H1 (cell line): Measurements from ENCODE around the gene SLC44A1. TPM values are rescaled to one million over a fixed set of nuclear protein-coding genes. Genes with fewer than 3 reads are reported as not detected.

Source experiments
- CTCF ChIA-PET: fragments of 300-600 bp; sonication (Branson Sonifier 250); formaldehyde crosslinking; loops from one replicate; lab custom pipeline; 2021; ENCODE audit not compliant: partially characterized antibody; lab: Charles Lee
- POLR2A ChIA-PET: fragments of 300-600 bp; sonication (Branson Sonifier 250); formaldehyde crosslinking; loops from one replicate; lab custom pipeline; 2021; ENCODE audit warnings: inconsistent platforms; ENCODE audit not compliant: partially characterized antibody; lab: Charles Lee
- DNase-seq, 2 experiments: peaks; one replicate each; pipeline versions ENCODE4 v3.0.0 to v3.0.0-alpha.2; 2010 to 2022; ENCODE audit warnings: low spot score in 2 of 2, low read depth in 1 of 2, mixed read lengths in 1 of 2
- FAIRE-seq: peaks from 2 replicates; lab custom pipeline; 2011; peaks lifted over from hg19 to GRCh38; lab: Jason Lieb, UNC
- H2AFZ ChIP-seq: 2 replicates; pipeline ENCODE4 v1.8.1; 2012; ENCODE audit warnings: low read length, inconsistent platforms
- H2AK5ac ChIP-seq: 2 replicates; pipeline ENCODE4 v1.6.1; 2013; ENCODE audit warnings: low read depth, low read length
- H2BK120ac ChIP-seq: replicated peaks from 2 replicates; pipeline ENCODE3; 2013; ENCODE audit warnings: low read depth, low read length, inconsistent platforms
- H2BK12ac ChIP-seq: 2 replicates; pipeline ENCODE4 v1.6.1; 2013; ENCODE audit warnings: low read depth, low read length
- H2BK15ac ChIP-seq: 2 replicates; pipeline ENCODE4 v1.6.1; 2013; ENCODE audit warnings: low read length
- H2BK20ac ChIP-seq: 2 replicates; pipeline ENCODE4 v1.6.1; 2013; ENCODE audit warnings: low read length
- H2BK5ac ChIP-seq: 2 replicates; pipeline ENCODE4 v1.6.1; 2013; ENCODE audit warnings: low read depth, low read length
- H3K14ac ChIP-seq: 2 replicates; pipeline ENCODE4 v1.6.1; 2013; ENCODE audit warnings: inconsistent platforms; ENCODE audit not compliant: insufficient read length
- H3K18ac ChIP-seq: 2 replicates; pipeline ENCODE4 v1.6.1; 2013; ENCODE audit warnings: low read length; ENCODE audit errors: extremely low read depth
- H3K23ac ChIP-seq: 2 replicates; pipeline ENCODE4 v1.6.1; 2013; ENCODE audit warnings: inconsistent platforms; ENCODE audit not compliant: insufficient read length
- H3K23me2 ChIP-seq: 2 replicates; pipeline ENCODE4 v1.6.1; 2013; ENCODE audit warnings: low read depth, low read length
- H3K27ac ChIP-seq: 2 replicates; pipeline ENCODE4 v1.6.1; 2011; ENCODE audit warnings: low read depth, low read length, inconsistent platforms
- H3K27me3 ChIP-seq, 4 experiments: replicated peaks in 1 of 4; 1 replicate in 1 of 4; 2 replicates in 3 of 4; pipeline versions ENCODE4 v1.6.1 to v1.8.1; 2011 to 2013; ENCODE audit warnings: low read length in 3 of 4, mild to moderate bottlenecking in 3 of 4, inconsistent platforms in 2 of 4, mixed read lengths in 2 of 4, moderate library complexity in 1 of 4; ENCODE audit not compliant: control insufficient read depth in 3 of 4, insufficient read depth in 3 of 4; ENCODE audit errors: extremely low read depth in 1 of 4
- H3K36me3 ChIP-seq, 4 experiments: 2 replicates each; pipeline versions ENCODE4 v1.6.1 to v1.8.1; 2011 to 2013; ENCODE audit warnings: mild to moderate bottlenecking in 4 of 4, low read length in 3 of 4, moderate library complexity in 2 of 4, control low read depth in 1 of 4, inconsistent platforms in 1 of 4; ENCODE audit not compliant: insufficient read depth in 4 of 4, control insufficient read depth in 2 of 4
- H3K4ac ChIP-seq: replicated peaks from 2 replicates; pipeline ENCODE3; 2013; ENCODE audit warnings: low read length, low read depth, mixed read lengths, inconsistent platforms; ENCODE audit not compliant: insufficient read length
- H3K4me1 ChIP-seq, 4 experiments: replicated peaks in 1 of 4; 1 replicate in 1 of 4; 2 replicates in 3 of 4; pipeline versions ENCODE4 v1.6.1 to v1.8.1; 2011 to 2013; ENCODE audit warnings: low read length in 3 of 4, inconsistent platforms in 2 of 4, mixed read lengths in 1 of 4; ENCODE audit not compliant: insufficient read depth in 4 of 4, control insufficient read depth in 3 of 4
- H3K4me2 ChIP-seq, 2 experiments: 2 replicates each; pipeline versions ENCODE4 v1.6.1 to v1.8.1; 2011 to 2013; ENCODE audit warnings: low read depth in 2 of 2, low read length in 2 of 2, control low read depth in 1 of 2, inconsistent platforms in 1 of 2, mild to moderate bottlenecking in 1 of 2; ENCODE audit not compliant: insufficient read depth in 1 of 2
- H3K4me3 ChIP-seq, 4 experiments: fragments of 200-600, 300-600 bp in 1 of 4; sonication (generic), shearing (Covaris generic), sonication (Bioruptor Twin) in 1 of 4; 2 replicates each; pipeline versions ENCODE4 v1.5.1 to v1.8.1; 2011 to 2016; ENCODE audit warnings: low read length in 4 of 4, low read depth in 3 of 4, control low read depth in 2 of 4, inconsistent platforms in 2 of 4, mild to moderate bottlenecking in 2 of 4, mixed read lengths in 1 of 4, moderate library complexity in 1 of 4; ENCODE audit not compliant: insufficient read depth in 2 of 4; ENCODE audit errors: extremely low read depth in 1 of 4
- H3K56ac ChIP-seq: replicated peaks from 2 replicates; pipeline ENCODE3; 2013; ENCODE audit warnings: low read depth, mild to moderate bottlenecking, mixed read lengths, low read length, inconsistent platforms; ENCODE audit not compliant: insufficient read length
- H3K79me1 ChIP-seq: 2 replicates; pipeline ENCODE4 v1.6.1; 2013; ENCODE audit warnings: low read depth, low read length, control low read depth
- H3K79me2 ChIP-seq, 2 experiments: 2 replicates each; pipeline versions ENCODE4 v1.6.1 to v1.8.1; 2012 to 2013; ENCODE audit warnings: low read length in 2 of 2, mild to moderate bottlenecking in 2 of 2, inconsistent platforms in 1 of 2; ENCODE audit not compliant: insufficient read depth in 2 of 2, control insufficient read depth in 1 of 2
- H3K9ac ChIP-seq, 4 experiments: replicated peaks in 1 of 4; 1 replicate in 1 of 4; 2 replicates in 3 of 4; pipeline versions ENCODE4 v1.6.1 to v1.8.1; 2011 to 2013; ENCODE audit warnings: low read depth in 3 of 4, low read length in 3 of 4, control low read depth in 2 of 4, mild to moderate bottlenecking in 2 of 4, moderate library complexity in 2 of 4, inconsistent platforms in 1 of 4; ENCODE audit errors: extremely low read depth in 1 of 4
- H3K9me3 ChIP-seq, 2 experiments: 2 replicates each; pipeline versions ENCODE4 v1.6.1 to v1.8.1; 2012 to 2013; ENCODE audit warnings: mild to moderate bottlenecking in 2 of 2, moderate library complexity in 2 of 2, control low read depth in 1 of 2, inconsistent platforms in 1 of 2, low read depth in 1 of 2, low read length in 1 of 2, mixed read lengths in 1 of 2; ENCODE audit not compliant: insufficient read depth in 2 of 2
- H4K20me1 ChIP-seq, 2 experiments: replicated peaks in 1 of 2; 2 replicates each; pipeline versions ENCODE3 to v1.8.1; 2011 to 2013; ENCODE audit warnings: inconsistent platforms in 2 of 2, low read length in 2 of 2, mild to moderate bottlenecking in 1 of 2; ENCODE audit not compliant: insufficient read depth in 2 of 2, control insufficient read depth in 1 of 2
- H4K5ac ChIP-seq: 2 replicates; pipeline ENCODE4 v1.6.1; 2013; ENCODE audit warnings: low read length, low read depth, mixed read lengths, inconsistent platforms; ENCODE audit not compliant: insufficient read length
- H4K8ac ChIP-seq: 2 replicates; pipeline ENCODE4 v1.8.0; 2013; ENCODE audit warnings: mild to moderate bottlenecking, moderate library complexity, low read length, inconsistent platforms; ENCODE audit not compliant: insufficient read depth; ENCODE audit errors: extremely low read depth
- H4K91ac ChIP-seq: replicated peaks from 2 replicates; pipeline ENCODE3; 2013; ENCODE audit warnings: low read length, mixed read lengths, inconsistent platforms; ENCODE audit not compliant: insufficient read length
- CBX8 ChIP-seq: fragments of 300-800, 300-1000 bp; sonication (generic); IDR thresholded peaks from 2 replicates; pipeline ENCODE4 v1.7.1; 2016; ENCODE audit warnings: low read depth, low read length, borderline replicate concordance
- GABPA ChIP-seq: IDR thresholded peaks from 2 replicates; pipeline ENCODE4 v1.6.1; 2011; ENCODE audit warnings: mild to moderate bottlenecking, low read length, moderate library complexity, borderline replicate concordance; ENCODE audit not compliant: insufficient read depth
- HDAC2 ChIP-seq, 2 experiments: fragments of 300-600 bp in 1 of 2; sonication (generic) in 1 of 2; IDR thresholded peaks; 2 replicates each; pipeline ENCODE4 v1.6.1; 2011 to 2012; ENCODE audit warnings: low read depth in 2 of 2, low read length in 2 of 2, mild to moderate bottlenecking in 2 of 2, moderate library complexity in 2 of 2, borderline replicate concordance in 1 of 2, inconsistent platforms in 1 of 2
- JUN ChIP-seq: IDR thresholded peaks from 2 replicates; pipeline ENCODE4 v1.6.1; 2011; ENCODE audit warnings: low read depth, mild to moderate bottlenecking, improper control_type of control experiment, low read length
- RAD21 ChIP-seq, 2 experiments: IDR thresholded peaks in 1 of 2; conservative IDR thresholded peaks in 1 of 2; 2 replicates each; pipeline ENCODE4 v1.6.1; 2011; ENCODE audit warnings: low read depth in 2 of 2, low read length in 2 of 2, improper control_type of control experiment in 1 of 2, inconsistent platforms in 1 of 2, mild to moderate bottlenecking in 1 of 2, moderate library complexity in 1 of 2
- RXRA ChIP-seq: IDR thresholded peaks from 2 replicates; pipeline ENCODE4 v1.6.1; 2011; ENCODE audit warnings: low read depth, mild to moderate bottlenecking, low read length, moderate library complexity; ENCODE audit not compliant: insufficient read depth
- SAP30 ChIP-seq: fragments of 300-600 bp; sonication (generic); IDR thresholded peaks from 2 replicates; pipeline ENCODE4 v1.7.1; 2012; ENCODE audit warnings: low read length, moderate library complexity, mild to moderate bottlenecking, inconsistent platforms; ENCODE audit not compliant: insufficient read depth, insufficient replicate concordance
- SP1 ChIP-seq: IDR thresholded peaks from 2 replicates; pipeline ENCODE4 v1.6.1; 2011; ENCODE audit warnings: low read depth, low read length
- TEAD4 ChIP-seq: IDR thresholded peaks from 2 replicates; pipeline ENCODE4 v1.6.1; 2012; ENCODE audit warnings: low read depth, low read length, inconsistent platforms, mixed read lengths
- WGBS, 2 experiments: shearing (Covaris generic) in 1 of 2; methylation state at CpG; one replicate each; pipeline versions ENCODE4 v1.1.6 to v1.1.7; 2013 to 2015; ENCODE audit warnings: low lambda C conversion rate in 2 of 2, mixed read lengths in 2 of 2, inconsistent platforms in 1 of 2, low coverage in 1 of 2, missing lambda C conversion rate in 1 of 2; ENCODE audit not compliant: insufficient replicate concordance in 2 of 2, insufficient coverage in 1 of 2, insufficient read length in 1 of 2; ENCODE audit errors: extremely low coverage in 1 of 2, missing lambda C conversion rate in 1 of 2; 5-methylcytosine and 5-hydroxymethylcytosine counted together
- polyA plus RNA-seq, 7 experiments: library from polyadenylated mRNA; depleted of rRNA in 3 of 7; stranded (reverse) in 5 of 7; unstranded in 2 of 7; fragments of >200 nt in 5 of 7; fragments of 200-250 nt in 2 of 7; gene quantifications; 1 replicate in 5 of 7; 2 replicates in 1 of 7; 4 replicates in 1 of 7; pipeline versions ENCODE4 v1.2.1 to v1.2.3, GENCODE V29; 2011 to 2013; ENCODE audit warnings: missing spikeins in 2 of 7, mixed read lengths in 2 of 7
- total RNA-seq: library from RNA; stranded (reverse); fragmentation: NEBNext Ultra II Directional; extraction: Animal tissue kit (Norgen Biotek cat#: 25700); gene quantifications from 2 replicates; pipeline ENCODE4 v1.2.1, GENCODE V29; 2021
- TF ChIP-seq, protein P1 (sequence below): IDR thresholded peaks from 2 replicates; pipeline ENCODE4 v1.6.1; 2012; ENCODE audit warnings: low read length, inconsistent platforms

Gene SLC44A1
- total and polyA plus RNA-seq, 2 of the 8 experiments (the other 6 are each of a cell fraction or from before 2014, with no cell fraction given): 30.5 to 71.2 TPM

DNA sequence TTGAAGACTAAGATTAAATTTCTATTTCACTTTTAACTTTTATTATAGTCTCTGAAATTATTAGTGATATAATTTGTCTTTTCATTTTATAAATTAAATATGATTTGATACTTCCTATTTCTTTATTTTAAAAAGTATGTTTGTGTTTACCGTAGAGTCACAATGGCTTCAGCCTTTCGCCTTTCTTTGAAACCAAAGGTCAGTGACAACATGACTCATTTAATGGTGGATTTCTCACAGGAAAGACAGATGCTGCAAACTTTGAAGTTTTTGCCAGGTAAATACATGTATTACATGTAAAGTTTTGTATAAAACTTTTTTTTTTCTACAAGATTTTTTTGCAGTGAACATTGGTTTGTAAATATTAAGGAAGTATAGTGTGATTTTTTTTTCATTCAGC lies 239.8 kb downstream of the SLC44A1 start:
- FAIRE-seq: no peak
- DNase-seq: no peak
- POLR2A ChIA-PET: no interaction called here
- Histone ChIP-seq H4K5ac (no peak overlapping the region), H2BK5ac (no peak overlapping the region), H3K4ac (no peak overlapping the region), H3K79me1 (no peaks in the 10 kb centered on the region), H2AK5ac (no peak overlapping the region), H3K9me3 (no peaks in the 10 kb centered on the region), H2AFZ (no peak overlapping the region), H2BK120ac (no peak overlapping the region), H3K4me1 (no peaks in the 10 kb centered on the region), H3K56ac (no peak overlapping the region), H3K18ac (no peak overlapping the region), H3K27me3 (no peaks in the 10 kb centered on the region), H3K36me3 (peaks cover 0 to 3% (median 0%) of the 10 kb centered on the region in 4 experiments; a peak in 2 of 8 replicates), H3K9ac (no peak overlapping the region), H4K91ac (no peak overlapping the region), H2BK20ac (no peak overlapping the region), H3K79me2 (no peaks in the 10 kb centered on the region), H3K27ac (no peak overlapping the region), H2BK15ac (no peak overlapping the region), H3K23ac (no peak overlapping the region), H3K14ac (no peak overlapping the region), H3K4me2 (no peak overlapping the region), H2BK12ac (no peak overlapping the region), H3K4me3 (no peak overlapping the region), H4K8ac (no peak overlapping the region), H4K20me1 (no peaks in the 10 kb centered on the region), H3K23me2 (no peaks in the 10 kb centered on the region)
- CTCF ChIA-PET: interaction anchor here (0.5 to 1.2 kb wide), 2 partner anchors 37 to 454 kb away, joined by 3 to 4 read pairs; no protein-coding TSS in a partner anchor
- no peak for TF ChIP-seq RAD21 (IDR thresholded peaks at IDR 0.05 in 1 of 2, conservative IDR thresholded peaks at IDR 0.05 in 1 of 2; ENCODE audit: low read depth in 2 of 2, low read length in 2 of 2)
- TF ChIP-seq CBX8: no peak
- TF ChIP-seq GABPA: no peak
- TF ChIP-seq JUN: no peak
- no peak for TF ChIP-seq SP1
- no peak for TF ChIP-seq TEAD4
- TF ChIP-seq, protein P1, sequence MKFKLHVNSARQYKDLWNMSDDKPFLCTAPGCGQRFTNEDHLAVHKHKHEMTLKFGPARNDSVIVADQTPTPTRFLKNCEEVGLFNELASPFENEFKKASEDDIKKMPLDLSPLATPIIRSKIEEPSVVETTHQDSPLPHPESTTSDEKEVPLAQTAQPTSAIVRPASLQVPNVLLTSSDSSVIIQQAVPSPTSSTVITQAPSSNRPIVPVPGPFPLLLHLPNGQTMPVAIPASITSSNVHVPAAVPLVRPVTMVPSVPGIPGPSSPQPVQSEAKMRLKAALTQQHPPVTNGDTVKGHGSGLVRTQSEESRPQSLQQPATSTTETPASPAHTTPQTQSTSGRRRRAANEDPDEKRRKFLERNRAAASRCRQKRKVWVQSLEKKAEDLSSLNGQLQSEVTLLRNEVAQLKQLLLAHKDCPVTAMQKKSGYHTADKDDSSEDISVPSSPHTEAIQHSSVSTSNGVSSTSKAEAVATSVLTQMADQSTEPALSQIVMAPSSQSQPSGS: no peak
- no peak for TF ChIP-seq RXRA
- no peak for TF ChIP-seq SAP30
- no peak for TF ChIP-seq HDAC2 (IDR thresholded peaks at IDR 0.05; ENCODE audit: borderline replicate concordance in 1 of 2, low read depth in 2 of 2, low read length in 2 of 2)
- WGBS, 2 experiments: 97% methylated on average over 2 of the region's 2 CpGs; no CpG with 5 or more reads in 1 of the 2 experiments
